ENCODE results near the gene AFP.

AFP gene

GRCh38 chr4:73415807-73416238 lies 20.2 kb upstream of the AFP start:
- DNase-seq: no peak

- DNase-seq: no peak
Measured at GRCh38 chr4:73416423-73417087, 19.5 kb upstream of the AFP start.

GRCh38 chr4:73417342-73417741 lies 18.7 kb upstream of the AFP start:
- DNase-seq: no peak

- DNase-seq: no peak
Measured at GRCh38 chr4:73417973-73418372, 18.0 kb upstream of the AFP start.

GRCh38 chr4:73418677-73419076 lies 17.3 kb upstream of the AFP start:
- no peak for DNase-seq

GRCh38 chr4:73419106-73420038 lies 16.6 kb upstream of the AFP start:
- no peak for DNase-seq

GRCh38 chr4:73420615-73421014 lies 15.4 kb upstream of the AFP start:
- DNase-seq: no peak

GRCh38 chr4:73421708-73422457 lies 14.1 kb upstream of the AFP start:
- no peak for DNase-seq

GRCh38 chr4:73422458-73422752 lies 13.6 kb upstream of the AFP start:
- no peak for DNase-seq

- no peak for DNase-seq
Measured at GRCh38 chr4:73423184-73423583, 12.8 kb upstream of the AFP start.

- no peak for DNase-seq
Measured at GRCh38 chr4:73426666-73427065, 9.4 kb upstream of the AFP start.

- no peak for DNase-seq
Measured at GRCh38 chr4:73429118-73429517, 6.9 kb upstream of the AFP start.

GRCh38 chr4:73429826-73430587 lies 6.0 kb upstream of the AFP start:
- no peak for DNase-seq

GRCh38 chr4:73431813-73432168 lies 4.2 kb upstream of the AFP start:
- DNase-seq: no peak

- DNase-seq: no peak
Measured at GRCh38 chr4:73432169-73433000, 3.6 kb upstream of the AFP start.

GRCh38 chr4:73433140-73433539 lies 2.9 kb upstream of the AFP start:
- no peak for DNase-seq

GRCh38 chr4:73434311-73434710 lies 1.7 kb upstream of the AFP start:
- no peak for DNase-seq

- DNase-seq: no peak
Measured at GRCh38 chr4:73436674-73437557, 895 bp downstream of the AFP start.

- DNase-seq: no peak
Measured at GRCh38 chr4:73437558-73437956, 1.5 kb downstream of the AFP start.

GRCh38 chr4:73438048-73438447 lies 2.0 kb downstream of the AFP start:
- no peak for DNase-seq

GRCh38 chr4:73438582-73439215 lies 2.7 kb downstream of the AFP start:
- no peak for DNase-seq
